ENCODE results near the gene VGLL4. TPM values are rescaled to one million over a fixed set of nuclear protein-coding genes. Genes with fewer than 3 reads are reported as not detected.

Gene VGLL4
- total RNA-seq, 6 donors from 2014 or later: 46.5 to 93.6 (median 60.1) TPM

GRCh38 chr3:11551036-11551435, 92.7 kb downstream of the VGLL4 start:
- Histone ChIP-seq H3K4me1 (peaks cover 21 to 42% (median 25%) of the 10 kb centered on the region in 4 donors), H3K27me3 (no peaks in the 10 kb centered on the region), H3K9me3 (no peaks in the 10 kb centered on the region), H3K36me3 (peaks cover 0 to 15% (median 7%) of the 10 kb centered on the region in 4 donors), H3K27ac (peak overlapping the region in 1 of 4 donors; percentile 14), H3K4me3 (no peak overlapping the region)
- DNase-seq (no peak), ATAC-seq (ENCODE audit: low FRiP score in 2 of 2) (no peak)
- TF ChIP-seq POLR2AphosphoS5 (IDR thresholded peaks at IDR 0.05) (no peak), EP300 (IDR thresholded peaks at IDR 0.05) (no peak), POLR2A (IDR thresholded peaks at IDR 0.05) (no peak)
- TF ChIP-seq, protein P1, sequence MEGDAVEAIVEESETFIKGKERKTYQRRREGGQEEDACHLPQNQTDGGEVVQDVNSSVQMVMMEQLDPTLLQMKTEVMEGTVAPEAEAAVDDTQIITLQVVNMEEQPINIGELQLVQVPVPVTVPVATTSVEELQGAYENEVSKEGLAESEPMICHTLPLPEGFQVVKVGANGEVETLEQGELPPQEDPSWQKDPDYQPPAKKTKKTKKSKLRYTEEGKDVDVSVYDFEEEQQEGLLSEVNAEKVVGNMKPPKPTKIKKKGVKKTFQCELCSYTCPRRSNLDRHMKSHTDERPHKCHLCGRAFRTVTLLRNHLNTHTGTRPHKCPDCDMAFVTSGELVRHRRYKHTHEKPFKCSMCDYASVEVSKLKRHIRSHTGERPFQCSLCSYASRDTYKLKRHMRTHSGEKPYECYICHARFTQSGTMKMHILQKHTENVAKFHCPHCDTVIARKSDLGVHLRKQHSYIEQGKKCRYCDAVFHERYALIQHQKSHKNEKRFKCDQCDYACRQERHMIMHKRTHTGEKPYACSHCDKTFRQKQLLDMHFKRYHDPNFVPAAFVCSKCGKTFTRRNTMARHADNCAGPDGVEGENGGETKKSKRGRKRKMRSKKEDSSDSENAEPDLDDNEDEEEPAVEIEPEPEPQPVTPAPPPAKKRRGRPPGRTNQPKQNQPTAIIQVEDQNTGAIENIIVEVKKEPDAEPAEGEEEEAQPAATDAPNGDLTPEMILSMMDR (IDR thresholded peaks at IDR 0.05): no peak
- 69 to 75% methylated on average over 17 of the region's 17 CpGs for WGBS, 2 donors

DNA sequence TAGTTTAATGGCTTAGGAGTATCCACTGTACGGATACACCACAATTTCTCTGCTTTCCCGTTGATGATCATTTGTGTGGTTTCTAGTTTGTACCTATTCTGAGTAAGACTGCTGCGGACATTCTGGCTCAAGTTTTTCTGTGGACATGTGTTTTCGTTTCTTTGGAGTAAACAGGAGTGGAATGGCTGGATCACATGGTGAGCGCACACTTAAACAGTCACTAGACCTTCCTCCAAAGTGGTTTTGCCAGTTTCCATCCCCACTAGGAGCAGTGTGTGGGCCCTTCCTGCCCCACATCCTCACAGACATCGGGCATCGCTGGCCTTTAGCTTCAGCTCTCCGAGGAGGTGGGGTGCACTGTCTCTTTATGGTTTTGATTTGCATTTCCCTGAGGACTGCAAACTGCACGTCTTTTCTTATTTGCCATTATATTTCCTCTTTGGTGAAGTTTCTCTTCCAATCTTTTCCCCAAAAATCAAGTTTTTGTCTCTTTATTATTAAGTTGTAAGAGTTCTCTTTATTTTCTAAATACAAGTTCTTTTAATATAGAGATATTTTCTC, 94.1 kb downstream of the VGLL4 start:
- peaks cover 14 to 40% (median 22%) of the 10 kb centered on the region in 4 donors for H3K4me1 ChIP-seq

DNA sequence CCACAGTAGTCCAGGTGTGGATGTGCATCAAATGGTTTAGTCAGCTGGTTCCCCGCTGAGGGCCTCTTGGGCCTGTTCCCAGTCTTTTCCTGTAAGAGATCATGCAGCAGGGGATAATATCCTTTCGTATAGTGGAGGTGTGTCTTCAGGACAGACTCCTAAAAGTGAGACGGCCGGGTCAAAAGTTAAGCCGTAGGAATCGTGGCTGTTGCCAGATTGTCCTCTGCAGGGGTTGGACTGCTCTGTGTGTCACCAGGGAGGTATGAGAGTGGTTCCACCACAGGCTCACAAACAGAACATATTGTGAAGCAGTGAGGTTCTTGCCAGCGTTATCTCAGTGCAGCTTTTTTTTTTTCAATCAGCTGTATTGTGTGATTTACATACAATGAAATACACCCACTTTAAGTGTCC, 95.0 kb downstream of the VGLL4 start:
- no peaks in the 10 kb centered on the region for H3K36me3 ChIP-seq
- peaks cover 0 to 5% (median 0%) of the 10 kb centered on the region in 4 donors for H3K9me3 ChIP-seq
- WGBS, 2 donors: 55 to 74% methylated on average over 7 of the region's 7 CpGs
- H3K27me3 ChIP-seq: no peaks in the 10 kb centered on the region
- H3K4me1 ChIP-seq: peaks cover 7 to 40% (median 18%) of the 10 kb centered on the region in 4 donors
- H3K27ac ChIP-seq: peak overlapping the region in 1 of 4 donors; percentile 39
- TF ChIP-seq POLR2A (IDR thresholded peaks at IDR 0.05) (no peak), POLR2AphosphoS5 (IDR thresholded peaks at IDR 0.05) (no peak), EP300 (IDR thresholded peaks at IDR 0.05) (no peak)
- TF ChIP-seq, protein P1 (IDR thresholded peaks at IDR 0.05): no peak
- H3K4me3 ChIP-seq: no peak overlapping the region
- DNase-seq (peak in 1 of 2 donors; percentile 20), ATAC-seq (ENCODE audit: low FRiP score in 2 of 2) (no peak)

More for the DNA sequence above, 94.1 kb downstream of the VGLL4 start:
- peak in 1 of 2 donors; percentile 4 for DNase-seq
- H3K4me3 ChIP-seq: no peak overlapping the region
- H3K36me3 ChIP-seq: peaks cover 0 to 3% (median under 1%) of the 10 kb centered on the region in 4 donors
- TF ChIP-seq, protein P1 (IDR thresholded peaks at IDR 0.05): no peak
- TF ChIP-seq POLR2A (IDR thresholded peaks at IDR 0.05) (no peak), EP300 (IDR thresholded peaks at IDR 0.05) (no peak), POLR2AphosphoS5 (IDR thresholded peaks at IDR 0.05) (no peak)
- WGBS, 2 donors: 73 to 79% methylated on average over 9 of the region's 9 CpGs
- no peaks in the 10 kb centered on the region for H3K27me3 ChIP-seq
- ATAC-seq (ENCODE audit: low FRiP score in 2 of 2): no peak
- H3K27ac ChIP-seq: no peak overlapping the region
- no peaks in the 10 kb centered on the region for H3K9me3 ChIP-seq

GRCh38 chr3:11547498-11547897, 96.2 kb downstream of the VGLL4 start:
- H3K9me3 ChIP-seq: peaks cover 0 to 12% (median 0%) of the 10 kb centered on the region in 4 donors
- WGBS, 2 donors: 89 to 94% methylated on average over 2 of the region's 2 CpGs
- peaks cover 0 to 34% (median 13%) of the 10 kb centered on the region in 4 donors for H3K4me1 ChIP-seq
- TF ChIP-seq, protein P1 (IDR thresholded peaks at IDR 0.05): no peak
- TF ChIP-seq EP300 (IDR thresholded peaks at IDR 0.05) (no peak), POLR2AphosphoS5 (IDR thresholded peaks at IDR 0.05) (no peak), POLR2A (IDR thresholded peaks at IDR 0.05) (no peak)
- ATAC-seq (ENCODE audit: low FRiP score in 2 of 2) (no peak), DNase-seq (no peak)
- no peaks in the 10 kb centered on the region for H3K36me3 ChIP-seq
- H3K27ac ChIP-seq: no peak overlapping the region
- H3K4me3 ChIP-seq: no peak overlapping the region
- no peaks in the 10 kb centered on the region for H3K27me3 ChIP-seq
